ENCODE data around the gene PLAC9. TPM values are rescaled to one million over a fixed set of nuclear protein-coding genes. Genes with fewer than 3 reads are reported as not detected.

The PLAC9 gene
- total RNA-seq, 1 experiment from 2014 or later: not detected

- H3K27me3 ChIP-seq (replicated peaks; ENCODE audit: control insufficient read depth, insufficient read depth, low read length): no peaks in the 10 kb centered on the region
- TF ChIP-seq, protein P1, sequence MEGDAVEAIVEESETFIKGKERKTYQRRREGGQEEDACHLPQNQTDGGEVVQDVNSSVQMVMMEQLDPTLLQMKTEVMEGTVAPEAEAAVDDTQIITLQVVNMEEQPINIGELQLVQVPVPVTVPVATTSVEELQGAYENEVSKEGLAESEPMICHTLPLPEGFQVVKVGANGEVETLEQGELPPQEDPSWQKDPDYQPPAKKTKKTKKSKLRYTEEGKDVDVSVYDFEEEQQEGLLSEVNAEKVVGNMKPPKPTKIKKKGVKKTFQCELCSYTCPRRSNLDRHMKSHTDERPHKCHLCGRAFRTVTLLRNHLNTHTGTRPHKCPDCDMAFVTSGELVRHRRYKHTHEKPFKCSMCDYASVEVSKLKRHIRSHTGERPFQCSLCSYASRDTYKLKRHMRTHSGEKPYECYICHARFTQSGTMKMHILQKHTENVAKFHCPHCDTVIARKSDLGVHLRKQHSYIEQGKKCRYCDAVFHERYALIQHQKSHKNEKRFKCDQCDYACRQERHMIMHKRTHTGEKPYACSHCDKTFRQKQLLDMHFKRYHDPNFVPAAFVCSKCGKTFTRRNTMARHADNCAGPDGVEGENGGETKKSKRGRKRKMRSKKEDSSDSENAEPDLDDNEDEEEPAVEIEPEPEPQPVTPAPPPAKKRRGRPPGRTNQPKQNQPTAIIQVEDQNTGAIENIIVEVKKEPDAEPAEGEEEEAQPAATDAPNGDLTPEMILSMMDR (IDR thresholded peaks at IDR 0.05; ENCODE audit: insufficient read depth in 1 of 2, low read depth in 1 of 2, low read length in 1 of 2, severe bottlenecking in 1 of 2, unreplicated experiment in 1 of 2): no peak
- Mint-ChIP-seq H3K27ac (ENCODE audit: unreplicated experiment) (no peak overlapping the region), H3K27me3 (ENCODE audit: insufficient read depth, unreplicated experiment) (no peaks in the 10 kb centered on the region), H3K4me1 (ENCODE audit: low read depth, unreplicated experiment) (peaks cover 24% of the 10 kb centered on the region), H3K9me3 (ENCODE audit: unreplicated experiment) (peaks cover 12% of the 10 kb centered on the region), H3K4me3 (ENCODE audit: unreplicated experiment) (no peak overlapping the region), H3K36me3 (ENCODE audit: insufficient read depth, unreplicated experiment) (peaks cover 60% of the 10 kb centered on the region)
- peaks cover 9% of the 10 kb centered on the region for H3K9me3 ChIP-seq
- no TSS peak for BruUV-seq (replicated peaks)
- DNase-seq: no peak
- ChIA-PET CTCF (no interaction called here), POLR2A (no interaction called here)
- peaks cover 28% of the 10 kb centered on the region for H3K4me1 ChIP-seq
- intact Hi-C loops (cut with micrococcal nuclease; ENCODE audit: unreplicated experiment): no loop called here
- no peak overlapping the region for H3K4me3 ChIP-seq (ENCODE audit: low read depth, low read length)
- H3K36me3 ChIP-seq (ENCODE audit: control insufficient read depth, insufficient read depth, low read length): peaks cover 6% of the 10 kb centered on the region; the same call in 1 of the 2 replicates
These were observed 59.2 kb downstream of the PLAC9 start for GRCh38 chr10:80191589-80192270.

- no peak overlapping the region for H3K27ac Mint-ChIP-seq (ENCODE audit: unreplicated experiment)
- CTCF ChIA-PET: no interaction called here
These were observed 60.0 kb downstream of the PLAC9 start for GRCh38 chr10:80192553-80192952.

GRCh38 chr10:80194373-80195045, 62.0 kb downstream of the PLAC9 start:
- Histone ChIP-seq H3K36me3 (ENCODE audit: control insufficient read depth, insufficient read depth, low read length) (peaks cover 6% of the 10 kb centered on the region; the same call in 1 of the 2 replicates), H3K4me3 (ENCODE audit: low read depth, low read length) (no peak overlapping the region), H3K9me3 (peaks cover 9% of the 10 kb centered on the region), H3K4me1 (peaks cover 50% of the 10 kb centered on the region), H3K27me3 (replicated peaks; ENCODE audit: control insufficient read depth, insufficient read depth, low read length) (no peaks in the 10 kb centered on the region)
- no peak for DNase-seq
- H3K4me3 Mint-ChIP-seq (ENCODE audit: unreplicated experiment): no peak overlapping the region
- peaks cover 60% of the 10 kb centered on the region for H3K36me3 Mint-ChIP-seq (ENCODE audit: insufficient read depth, unreplicated experiment)
- intact Hi-C loops (cut with micrococcal nuclease; ENCODE audit: unreplicated experiment): no loop called here
- peaks cover 12% of the 10 kb centered on the region for H3K9me3 Mint-ChIP-seq (ENCODE audit: unreplicated experiment)
- TF ChIP-seq, protein P1 (IDR thresholded peaks at IDR 0.05; ENCODE audit: insufficient read depth in 1 of 2, low read depth in 1 of 2, low read length in 1 of 2, severe bottlenecking in 1 of 2, unreplicated experiment in 1 of 2): no peak
- peaks cover 38% of the 10 kb centered on the region for H3K4me1 Mint-ChIP-seq (ENCODE audit: low read depth, unreplicated experiment)
- ChIA-PET POLR2A (interaction anchor here (0.6 to 0.7 kb wide), 2 partner anchors 11 to 12 kb away, joined by 3 to 6 read pairs; no protein-coding TSS in a partner anchor), CTCF (no interaction called here)
- no peak overlapping the region for H3K27ac Mint-ChIP-seq (ENCODE audit: unreplicated experiment)
- H3K27me3 Mint-ChIP-seq (ENCODE audit: insufficient read depth, unreplicated experiment): no peaks in the 10 kb centered on the region
- BruUV-seq (replicated peaks): no TSS peak

More at GRCh38 chr10:80192553-80192952, 60.0 kb downstream of the PLAC9 start:
- no peak overlapping the region for H3K4me3 ChIP-seq (ENCODE audit: low read depth, low read length)
- H3K9me3 ChIP-seq: peaks cover 9% of the 10 kb centered on the region
- H3K36me3 ChIP-seq (ENCODE audit: control insufficient read depth, insufficient read depth, low read length): peaks cover 6% of the 10 kb centered on the region; the same call in 1 of the 2 replicates
- Mint-ChIP-seq H3K4me1 (ENCODE audit: low read depth, unreplicated experiment) (peaks cover 31% of the 10 kb centered on the region), H3K4me3 (ENCODE audit: unreplicated experiment) (no peak overlapping the region), H3K27me3 (ENCODE audit: insufficient read depth, unreplicated experiment) (no peaks in the 10 kb centered on the region), H3K9me3 (ENCODE audit: unreplicated experiment) (peaks cover 12% of the 10 kb centered on the region), H3K36me3 (ENCODE audit: insufficient read depth, unreplicated experiment) (peaks cover 63% of the 10 kb centered on the region)
- TF ChIP-seq, protein P1 (IDR thresholded peaks at IDR 0.05; ENCODE audit: insufficient read depth in 1 of 2, low read depth in 1 of 2, low read length in 1 of 2, severe bottlenecking in 1 of 2, unreplicated experiment in 1 of 2): no peak
- intact Hi-C loops (cut with micrococcal nuclease; ENCODE audit: unreplicated experiment): no loop called here
- POLR2A ChIA-PET: no interaction called here
- no TSS peak for BruUV-seq (replicated peaks)
- no peak for DNase-seq
- H3K27me3 ChIP-seq (replicated peaks; ENCODE audit: control insufficient read depth, insufficient read depth, low read length): no peaks in the 10 kb centered on the region
- H3K4me1 ChIP-seq: peaks cover 36% of the 10 kb centered on the region

Other genes starting within 250 kb of the PLAC9 start
- 0.39 TPM in 1 of 2 replicates, not detected in the other for gene SFTPD, start 183.6 kb upstream of the PLAC9 start, total RNA-seq (2022)
- gene TMEM254, start 54.1 kb upstream of the PLAC9 start, total RNA-seq (2022): 24.0 and 27.4 TPM in 2 replicates
- gene ANXA11, start 72.8 kb downstream of the PLAC9 start, total RNA-seq (2022): 316 and 327 TPM in 2 replicates
- 3.2 and 3.4 TPM in 2 replicates for gene MAT1A, start 156.9 kb downstream of the PLAC9 start, total RNA-seq (2022)
- gene DYDC1, start 224.0 kb downstream of the PLAC9 start, total RNA-seq (2022): not detected in 2 replicates
- 0.23 TPM in 1 of 2 replicates, not detected in the other for gene DYDC2, start 224.1 kb downstream of the PLAC9 start, total RNA-seq (2022)